ENCODE results near the gene CFAP54.

DNA sequence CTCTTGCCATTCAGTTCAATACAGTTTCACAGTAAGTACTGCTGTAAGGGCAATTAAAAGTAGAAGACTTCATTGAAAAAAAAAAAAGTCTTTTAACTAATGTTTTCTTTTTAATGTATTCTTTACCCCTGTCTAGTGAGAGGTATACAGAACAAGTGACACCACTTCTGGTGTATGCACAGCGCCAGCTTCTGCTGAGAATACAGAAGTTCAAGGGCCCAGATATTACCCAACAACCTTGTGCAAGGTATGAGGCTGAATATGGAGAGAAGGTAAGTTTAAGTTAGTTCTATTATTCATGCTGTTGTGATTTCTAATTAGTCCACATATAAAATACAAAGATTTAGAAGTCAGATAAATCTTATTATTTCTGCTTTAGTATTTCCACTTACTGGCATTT is 168.7 kb downstream of the CFAP54 start:
- TF ChIP-seq POLR2A (IDR thresholded peaks at IDR 0.05; ENCODE audit: low read depth, low read length) (no peak), FOS (IDR thresholded peaks at IDR 0.05; ENCODE audit: low read depth, low read length) (no peak), RAD21 (IDR thresholded peaks at IDR 0.05; ENCODE audit: low read length) (no peak), RCOR1 (IDR thresholded peaks at IDR 0.05; ENCODE audit: insufficient replicate concordance, low read length) (no peak), RFX5 (IDR thresholded peaks at IDR 0.05; ENCODE audit: low read depth, low read length) (no peak), SMC3 (IDR thresholded peaks at IDR 0.05; ENCODE audit: low read depth, low read length) (no peak), CEBPB (IDR thresholded peaks at IDR 0.05; ENCODE audit: low read depth, low read length) (no peak), MXI1 (IDR thresholded peaks at IDR 0.05; ENCODE audit: borderline replicate concordance, low read depth, low read length) (no peak), MAZ (IDR thresholded peaks at IDR 0.05; ENCODE audit: borderline replicate concordance, low read depth, low read length) (no peak)
- TF ChIP-seq, protein P1, sequence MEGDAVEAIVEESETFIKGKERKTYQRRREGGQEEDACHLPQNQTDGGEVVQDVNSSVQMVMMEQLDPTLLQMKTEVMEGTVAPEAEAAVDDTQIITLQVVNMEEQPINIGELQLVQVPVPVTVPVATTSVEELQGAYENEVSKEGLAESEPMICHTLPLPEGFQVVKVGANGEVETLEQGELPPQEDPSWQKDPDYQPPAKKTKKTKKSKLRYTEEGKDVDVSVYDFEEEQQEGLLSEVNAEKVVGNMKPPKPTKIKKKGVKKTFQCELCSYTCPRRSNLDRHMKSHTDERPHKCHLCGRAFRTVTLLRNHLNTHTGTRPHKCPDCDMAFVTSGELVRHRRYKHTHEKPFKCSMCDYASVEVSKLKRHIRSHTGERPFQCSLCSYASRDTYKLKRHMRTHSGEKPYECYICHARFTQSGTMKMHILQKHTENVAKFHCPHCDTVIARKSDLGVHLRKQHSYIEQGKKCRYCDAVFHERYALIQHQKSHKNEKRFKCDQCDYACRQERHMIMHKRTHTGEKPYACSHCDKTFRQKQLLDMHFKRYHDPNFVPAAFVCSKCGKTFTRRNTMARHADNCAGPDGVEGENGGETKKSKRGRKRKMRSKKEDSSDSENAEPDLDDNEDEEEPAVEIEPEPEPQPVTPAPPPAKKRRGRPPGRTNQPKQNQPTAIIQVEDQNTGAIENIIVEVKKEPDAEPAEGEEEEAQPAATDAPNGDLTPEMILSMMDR (conservative IDR thresholded peaks at IDR 0.05; ENCODE audit: low read depth, low read length): no peak
- TF ChIP-seq, protein P2, sequence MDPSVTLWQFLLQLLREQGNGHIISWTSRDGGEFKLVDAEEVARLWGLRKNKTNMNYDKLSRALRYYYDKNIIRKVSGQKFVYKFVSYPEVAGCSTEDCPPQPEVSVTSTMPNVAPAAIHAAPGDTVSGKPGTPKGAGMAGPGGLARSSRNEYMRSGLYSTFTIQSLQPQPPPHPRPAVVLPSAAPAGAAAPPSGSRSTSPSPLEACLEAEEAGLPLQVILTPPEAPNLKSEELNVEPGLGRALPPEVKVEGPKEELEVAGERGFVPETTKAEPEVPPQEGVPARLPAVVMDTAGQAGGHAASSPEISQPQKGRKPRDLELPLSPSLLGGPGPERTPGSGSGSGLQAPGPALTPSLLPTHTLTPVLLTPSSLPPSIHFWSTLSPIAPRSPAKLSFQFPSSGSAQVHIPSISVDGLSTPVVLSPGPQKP (IDR thresholded peaks at IDR 0.05; ENCODE audit: borderline replicate concordance, low read depth, low read length): no peak

Measured in IMR-90 (cell line).